Measurements from ENCODE around the gene TMED9. TPM values are rescaled to one million over a fixed set of nuclear protein-coding genes. Genes with fewer than 3 reads are reported as not detected.

Gene TMED9
- total and polyA plus RNA-seq, 2 of the 4 experiments (the other 2 are of a cell fraction) = 123 to 357 TPM

DNA sequence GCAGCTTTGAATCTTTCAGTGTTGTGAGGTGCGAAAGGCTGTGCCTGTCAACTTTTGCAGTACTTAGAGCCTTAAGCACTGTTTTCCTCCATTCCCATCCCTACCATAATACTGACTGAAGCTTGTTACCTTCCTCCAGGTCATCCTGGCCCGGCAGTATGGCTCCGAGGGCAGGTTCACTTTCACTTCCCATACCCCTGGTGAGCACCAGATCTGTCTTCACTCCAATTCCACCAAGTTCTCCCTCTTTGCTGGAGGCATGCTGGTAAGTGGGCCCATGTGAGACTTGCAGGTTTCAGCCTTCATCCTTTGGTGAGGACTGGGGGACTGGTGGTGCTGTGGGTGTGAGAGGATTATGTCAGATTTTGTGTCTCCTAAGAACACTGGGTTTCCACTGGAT, 1.5 kb downstream of the TMED9 start:
- Histone ChIP-seq H3K9me3 (ENCODE audit: control insufficient read depth, insufficient read depth, low read length) (no peaks in the 10 kb centered on the region), H3K4me2 (ENCODE audit: low read depth, low read length) (peak overlapping the region; percentile 2; the same call in 1 of the 2 replicates), H4K20me1 (ENCODE audit: insufficient read depth, low read length) (peaks cover 8% of the 10 kb centered on the region; the same call in 1 of the 2 replicates), H2AK5ac (ENCODE audit: low read depth, low read length) (no peak overlapping the region), H3K18ac (ENCODE audit: low read depth, low read length) (no peak overlapping the region), H3K27ac (ENCODE audit: insufficient read depth, low read length) (no peak overlapping the region), H3K4me3 (ENCODE audit: insufficient read depth, low read depth, low read length) (no peak overlapping the region), H2BK5ac (ENCODE audit: low read depth, low read length, poor library complexity, severe bottlenecking) (no peak overlapping the region), H3K4me1 (ENCODE audit: control insufficient read depth, insufficient read depth, low read length) (peaks cover 3% of the 10 kb centered on the region; the same call in 1 of the 2 replicates), H2BK20ac (ENCODE audit: low read depth, low read length) (no peak overlapping the region), H3K56ac (ENCODE audit: extremely low read depth, insufficient read depth, low read length) (no peak overlapping the region), H4K91ac (ENCODE audit: insufficient read depth, low read depth, low read length) (no peak overlapping the region), H2BK15ac (ENCODE audit: low read depth, low read length) (no peak overlapping the region), H3K27me3 (ENCODE audit: control insufficient read depth, insufficient read depth, low read length) (no peaks in the 10 kb centered on the region), H3K4ac (ENCODE audit: low read depth, low read length) (no peak overlapping the region), H2BK120ac (ENCODE audit: low read depth, low read length) (no peak overlapping the region), H3K14ac (replicated peaks; ENCODE audit: low read depth, low read length) (peak overlapping the region; percentile 39; the same call in 1 of the 2 replicates), H3K79me1 (ENCODE audit: low read depth in 1 of 2, low read length in 2 of 2) (peaks cover 15 to 44% of the 10 kb centered on the region in 2 experiments), H3K9ac (ENCODE audit: low read depth, low read length) (no peak overlapping the region), H3K9me1 (ENCODE audit: insufficient read depth, low read length) (peaks cover 19% of the 10 kb centered on the region), H4K5ac (ENCODE audit: low read depth, low read length) (no peak overlapping the region), H3K23ac (ENCODE audit: low read depth, low read length) (peak overlapping the region; percentile 59), H3K36me3 (ENCODE audit: control insufficient read depth, insufficient read depth, low read length) (peaks cover 35% of the 10 kb centered on the region), H2AFZ (replicated peaks; ENCODE audit: low read length, poor library complexity) (no peak overlapping the region), H4K8ac (ENCODE audit: low read depth in 2 of 2, low read length in 2 of 2) (no peak overlapping the region; a peak in 1 of 4 replicates), H2AK9ac (replicated peaks; ENCODE audit: low read depth, low read length, poor library complexity) (peak overlapping the region; percentile 67)
- no peak for DNase-seq
- CTCF ChIA-PET = interaction anchor here (0.7 kb wide), 1 partner anchor 33 kb away, joined by 3 read pairs; no protein-coding TSS in a partner anchor
- WGBS, 2 experiments (ENCODE audit: extremely low coverage in 2 of 2, insufficient read length in 1 of 2) = 100% methylated on average over 2 of the region's 3 CpGs; no CpG with 5 or more reads in 1 of the 2 experiments
- POLR2A ChIA-PET (ENCODE audit: unreplicated experiment) = no interaction called here
- no peak for ATAC-seq (ENCODE audit: low read depth)
- no TSS peak for BruUV-seq (replicated peaks)
- intact Hi-C loops (cut with micrococcal nuclease) = loop anchor here (2.0 kb wide), 2 partner anchors 41 to 77 kb away; partner anchors contain the start of gene DDX41
- TF ChIP-seq BHLHE40 (IDR thresholded peaks at IDR 0.05; ENCODE audit: low read depth, low read length) (no peak), NFE2L2 (IDR thresholded peaks at IDR 0.05; ENCODE audit: low read depth, low read length) (no peak), SMC3 (IDR thresholded peaks at IDR 0.05; ENCODE audit: low read depth, low read length) (no peak), POLR2A (IDR thresholded peaks at IDR 0.05; ENCODE audit: low read depth, low read length) (no peak), MAFK (IDR thresholded peaks at IDR 0.05; ENCODE audit: low read depth, low read length) (no peak), CHD1 (IDR thresholded peaks at IDR 0.05; ENCODE audit: low read depth, low read length) (no peak), RFX5 (IDR thresholded peaks at IDR 0.05; ENCODE audit: low read depth, low read length) (no peak), RAD21 (IDR thresholded peaks at IDR 0.05; ENCODE audit: low read length) (no peak), FOS (IDR thresholded peaks at IDR 0.05; ENCODE audit: low read depth, low read length) (no peak)
- TF ChIP-seq, protein P1, sequence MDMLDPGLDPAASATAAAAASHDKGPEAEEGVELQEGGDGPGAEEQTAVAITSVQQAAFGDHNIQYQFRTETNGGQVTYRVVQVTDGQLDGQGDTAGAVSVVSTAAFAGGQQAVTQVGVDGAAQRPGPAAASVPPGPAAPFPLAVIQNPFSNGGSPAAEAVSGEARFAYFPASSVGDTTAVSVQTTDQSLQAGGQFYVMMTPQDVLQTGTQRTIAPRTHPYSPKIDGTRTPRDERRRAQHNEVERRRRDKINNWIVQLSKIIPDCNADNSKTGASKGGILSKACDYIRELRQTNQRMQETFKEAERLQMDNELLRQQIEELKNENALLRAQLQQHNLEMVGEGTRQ (IDR thresholded peaks at IDR 0.05; ENCODE audit: low read depth, low read length) = no peak
- TF ChIP-seq, protein P2, sequence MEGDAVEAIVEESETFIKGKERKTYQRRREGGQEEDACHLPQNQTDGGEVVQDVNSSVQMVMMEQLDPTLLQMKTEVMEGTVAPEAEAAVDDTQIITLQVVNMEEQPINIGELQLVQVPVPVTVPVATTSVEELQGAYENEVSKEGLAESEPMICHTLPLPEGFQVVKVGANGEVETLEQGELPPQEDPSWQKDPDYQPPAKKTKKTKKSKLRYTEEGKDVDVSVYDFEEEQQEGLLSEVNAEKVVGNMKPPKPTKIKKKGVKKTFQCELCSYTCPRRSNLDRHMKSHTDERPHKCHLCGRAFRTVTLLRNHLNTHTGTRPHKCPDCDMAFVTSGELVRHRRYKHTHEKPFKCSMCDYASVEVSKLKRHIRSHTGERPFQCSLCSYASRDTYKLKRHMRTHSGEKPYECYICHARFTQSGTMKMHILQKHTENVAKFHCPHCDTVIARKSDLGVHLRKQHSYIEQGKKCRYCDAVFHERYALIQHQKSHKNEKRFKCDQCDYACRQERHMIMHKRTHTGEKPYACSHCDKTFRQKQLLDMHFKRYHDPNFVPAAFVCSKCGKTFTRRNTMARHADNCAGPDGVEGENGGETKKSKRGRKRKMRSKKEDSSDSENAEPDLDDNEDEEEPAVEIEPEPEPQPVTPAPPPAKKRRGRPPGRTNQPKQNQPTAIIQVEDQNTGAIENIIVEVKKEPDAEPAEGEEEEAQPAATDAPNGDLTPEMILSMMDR (conservative IDR thresholded peaks at IDR 0.05; ENCODE audit: low read depth, low read length) = no peak
- dilution Hi-C loops (cut with HindIII; ENCODE audit: low sequenced_read_pairs, unreplicated experiment) = no loop called here
- in situ Hi-C loops (cut with MboI; ENCODE audit: low sequenced_read_pairs) = no loop called here
